SU-DHL-6 (cell line): ENCODE measurements around the gene CABP4.

Experiments used
- CTCF ChIP-seq: fragments of 200-600 bp; sonication (generic); IDR thresholded peaks from one replicate; pipeline ENCODE4 v1.5.1; 2017; ENCODE audit warnings: antibody characterized with exemption, mild to moderate bottlenecking, low read length, moderate library complexity; ENCODE audit not compliant: insufficient read depth, poor library complexity, severe bottlenecking
- EZH2phosphoT487 ChIP-seq: fragments of 200-600 bp; sonication (generic), shearing (Covaris generic); conservative IDR thresholded peaks from 2 replicates; pipeline ENCODE4 v1.6.1; 2018; ENCODE audit warnings: mild to moderate bottlenecking, antibody characterized with exemption, low read length, moderate library complexity, mixed read lengths

- TF ChIP-seq CTCF (no peak), EZH2phosphoT487 (no peak)
Measured at GRCh38 chr11:67407688-67408163, 47.4 kb upstream of the CABP4 start.
